Measurements from ENCODE around the gene SERPINE2. TPM values are rescaled to one million over a fixed set of nuclear protein-coding genes. Genes with fewer than 3 reads are reported as not detected.

SERPINE2 gene
- total RNA-seq, 4 donors from 2014 or later = 7.0 to 16.5 (median 10.0) TPM

DNA sequence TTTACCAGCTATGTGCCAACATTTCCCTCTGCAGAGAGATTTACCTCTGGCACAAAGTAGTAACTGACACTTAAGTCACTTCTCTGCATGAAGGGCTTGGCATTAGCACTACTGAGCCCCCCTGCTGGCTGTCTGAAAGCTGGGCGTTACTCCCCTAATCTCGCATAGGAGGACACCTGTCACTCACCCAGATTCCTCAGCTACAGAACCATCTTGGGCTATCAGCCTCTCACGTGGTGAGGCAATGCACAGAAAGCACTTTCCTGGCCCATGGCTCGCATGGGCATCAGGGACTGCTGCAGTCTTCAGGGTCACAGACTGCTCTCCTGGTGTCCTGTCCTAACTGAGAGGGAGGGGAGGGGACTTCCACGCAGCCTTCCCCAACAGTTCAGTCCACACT lies 12.0 kb downstream of the SERPINE2 start:
- no peaks in the 10 kb centered on the region for H3K9me3 ChIP-seq
- no peak overlapping the region for H3K27ac ChIP-seq
- H3K4me1 ChIP-seq = no peaks in the 10 kb centered on the region
- DNase-seq (ENCODE audit: low spot score in 2 of 2) = no peak
- no peaks in the 10 kb centered on the region for H3K27me3 ChIP-seq
- H3K36me3 ChIP-seq = no peaks in the 10 kb centered on the region
- 71% methylated on average over 5 of the region's 5 CpGs for WGBS
- TF ChIP-seq POLR2A (IDR thresholded peaks at IDR 0.05) (no peak), EP300 (IDR thresholded peaks at IDR 0.05) (no peak), CTCF (IDR thresholded peaks at IDR 0.05) (no peak), POLR2AphosphoS5 (IDR thresholded peaks at IDR 0.05) (no peak)
- H3K4me3 ChIP-seq = no peak overlapping the region

DNA sequence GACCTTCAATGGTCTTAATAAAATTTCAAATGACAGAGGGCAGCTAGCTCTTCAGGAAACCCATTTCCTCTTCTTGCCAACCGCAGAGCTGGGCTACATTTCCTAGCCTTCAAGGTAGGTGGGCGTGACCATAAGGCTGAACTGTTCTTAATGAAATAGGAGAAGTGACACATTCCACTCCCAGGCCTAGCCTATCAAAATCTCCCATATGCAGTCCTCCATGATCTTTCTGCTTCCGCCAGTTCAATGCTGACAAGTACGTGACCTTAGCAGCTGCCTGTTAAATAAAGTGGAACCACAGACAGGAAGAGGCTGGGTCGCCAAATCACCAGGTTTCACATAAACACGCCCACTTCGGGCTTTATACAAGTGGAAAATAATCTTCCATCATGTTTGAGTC lies 13.2 kb downstream of the SERPINE2 start:
- WGBS = 80% methylated on average over 7 of the region's 7 CpGs
- Histone ChIP-seq H3K9me3 (no peaks in the 10 kb centered on the region), H3K36me3 (no peaks in the 10 kb centered on the region)

DNA sequence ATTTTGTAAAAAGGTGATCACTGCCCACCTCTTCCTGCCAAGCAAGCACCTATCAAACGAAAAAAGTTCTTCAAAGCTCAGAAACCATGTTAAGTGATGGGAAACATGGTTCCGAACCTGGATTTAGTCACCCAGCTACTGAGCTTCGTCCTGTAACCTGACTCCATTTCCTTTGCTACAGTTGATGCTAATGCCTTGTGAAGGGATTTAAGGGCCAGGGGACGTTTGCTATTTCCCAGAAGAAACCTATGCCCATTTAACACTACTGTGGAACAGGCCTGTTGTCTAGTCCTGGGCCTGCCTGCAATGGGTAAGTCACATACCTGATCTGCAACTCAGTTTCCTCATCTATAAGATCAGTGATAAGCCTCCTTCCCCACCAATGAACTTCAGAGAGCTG lies 14.8 kb downstream of the SERPINE2 start:
- Histone ChIP-seq H3K27ac (no peak overlapping the region), H3K4me1 (no peaks in the 10 kb centered on the region), H3K36me3 (no peaks in the 10 kb centered on the region), H3K27me3 (no peaks in the 10 kb centered on the region), H3K4me3 (no peak overlapping the region), H3K9me3 (no peaks in the 10 kb centered on the region)
- WGBS = 69% methylated on average over 4 of the region's 4 CpGs
- DNase-seq (ENCODE audit: low spot score in 2 of 2) = no peak
- no peak for TF ChIP-seq EP300 (IDR thresholded peaks at IDR 0.05)
- TF ChIP-seq CTCF (IDR thresholded peaks at IDR 0.05) = no peak
- no peak for TF ChIP-seq POLR2A (IDR thresholded peaks at IDR 0.05)
- TF ChIP-seq POLR2AphosphoS5 (IDR thresholded peaks at IDR 0.05) = no peak

More for the DNA sequence above, 13.2 kb downstream of the SERPINE2 start:
- Histone ChIP-seq H3K27me3 (no peaks in the 10 kb centered on the region), H3K4me1 (no peaks in the 10 kb centered on the region), H3K4me3 (no peak overlapping the region), H3K27ac (no peak overlapping the region)
- DNase-seq (ENCODE audit: low spot score in 2 of 2) = no peak
- TF ChIP-seq POLR2AphosphoS5 (IDR thresholded peaks at IDR 0.05) (no peak), POLR2A (IDR thresholded peaks at IDR 0.05) (no peak), CTCF (IDR thresholded peaks at IDR 0.05) (no peak), EP300 (IDR thresholded peaks at IDR 0.05) (no peak)

GRCh38 chr2:224023188-224023587 lies 15.9 kb downstream of the SERPINE2 start:
- Histone ChIP-seq H3K9me3 (no peaks in the 10 kb centered on the region), H3K27ac (no peak overlapping the region), H3K4me3 (no peak overlapping the region), H3K36me3 (no peaks in the 10 kb centered on the region), H3K27me3 (no peaks in the 10 kb centered on the region), H3K4me1 (no peaks in the 10 kb centered on the region)
- WGBS = 60% methylated on average over 1 of the region's 1 CpG
- no peak for DNase-seq (ENCODE audit: low spot score in 2 of 2)
- TF ChIP-seq POLR2AphosphoS5 (IDR thresholded peaks at IDR 0.05) = no peak
- no peak for TF ChIP-seq POLR2A (IDR thresholded peaks at IDR 0.05)
- no peak for TF ChIP-seq EP300 (IDR thresholded peaks at IDR 0.05)
- TF ChIP-seq CTCF (IDR thresholded peaks at IDR 0.05) = no peak

DNA sequence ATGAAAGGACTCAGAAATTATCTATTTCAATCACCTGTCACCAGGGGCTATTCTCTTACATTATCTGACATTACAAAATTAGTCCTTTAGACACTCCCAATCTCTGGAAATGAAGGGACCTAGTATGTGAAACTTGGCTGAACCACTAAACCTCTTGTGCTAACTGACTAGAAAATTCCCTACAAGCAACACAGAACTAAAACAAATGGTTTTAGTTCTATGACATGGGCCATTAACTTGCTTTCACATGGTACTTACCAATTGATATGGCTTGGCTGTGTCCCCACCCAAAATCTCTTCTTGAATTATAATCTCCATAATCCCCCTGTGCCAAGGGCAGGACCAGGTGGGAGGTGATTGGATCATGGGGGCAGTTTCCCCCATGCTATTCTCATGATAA lies 16.6 kb downstream of the SERPINE2 start:
- Histone ChIP-seq H3K36me3 (no peaks in the 10 kb centered on the region), H3K4me3 (no peak overlapping the region), H3K27me3 (no peaks in the 10 kb centered on the region), H3K4me1 (no peaks in the 10 kb centered on the region), H3K27ac (no peak overlapping the region), H3K9me3 (no peaks in the 10 kb centered on the region)
- TF ChIP-seq POLR2A (IDR thresholded peaks at IDR 0.05) = no peak
- TF ChIP-seq EP300 (IDR thresholded peaks at IDR 0.05) = no peak
- TF ChIP-seq CTCF (IDR thresholded peaks at IDR 0.05) = no peak
- no peak for TF ChIP-seq POLR2AphosphoS5 (IDR thresholded peaks at IDR 0.05)
- no peak for DNase-seq (ENCODE audit: low spot score in 2 of 2)
